Liver (tissue), 9 donors: ENCODE results near the gene GSAP. TPM values are rescaled to one million over a fixed set of nuclear protein-coding genes. Genes with fewer than 3 reads are reported as not detected.

ENCODE experiments used
- DNase-seq: peaks from one replicate; pipeline ENCODE4 v3.0.0-alpha.2; 2017; ENCODE audit warnings: low spot score
- H3K27ac ChIP-seq, 2 donors: one replicate each; pipeline ENCODE4 v1.7.0; 2013; ENCODE audit warnings: inconsistent platforms in 2 of 2, low read length in 2 of 2, control low read depth in 1 of 2, low read depth in 1 of 2, mild to moderate bottlenecking in 1 of 2
- H3K27me3 ChIP-seq, 4 donors: one replicate each; pipeline versions ENCODE4 v1.6.1 to v1.7.0; 2013; ENCODE audit warnings: low read length in 3 of 4, inconsistent platforms in 1 of 4, mild to moderate bottlenecking in 1 of 4, moderate library complexity in 1 of 4; ENCODE audit not compliant: control insufficient read depth in 4 of 4, insufficient read depth in 4 of 4
- H3K36me3 ChIP-seq, 4 donors: one replicate each; pipeline versions ENCODE4 v1.6.1 to v1.7.0; 2013; ENCODE audit warnings: low read length in 3 of 4, mild to moderate bottlenecking in 3 of 4, low read depth in 1 of 4, moderate library complexity in 1 of 4; ENCODE audit not compliant: control insufficient read depth in 4 of 4, insufficient read depth in 3 of 4
- H3K4me1 ChIP-seq, 4 donors: one replicate each; pipeline versions ENCODE4 v1.6.1 to v1.7.0; 2013; ENCODE audit warnings: low read length in 3 of 4, mild to moderate bottlenecking in 3 of 4, moderate library complexity in 1 of 4; ENCODE audit not compliant: control insufficient read depth in 4 of 4, insufficient read depth in 4 of 4
- H3K4me3 ChIP-seq, 3 donors: one replicate each; pipeline versions ENCODE4 v1.6.1 to v1.7.0; 2013; ENCODE audit warnings: low read length in 3 of 3, control low read depth in 1 of 3, low read depth in 1 of 3, mild to moderate bottlenecking in 1 of 3
- H3K9ac ChIP-seq, 2 donors: one replicate each; pipeline ENCODE4 v1.7.0; 2013; ENCODE audit warnings: low read length in 2 of 2, mild to moderate bottlenecking in 2 of 2, moderate library complexity in 2 of 2, control low read depth in 1 of 2, low read depth in 1 of 2
- H3K9me3 ChIP-seq, 4 donors: one replicate each; pipeline versions ENCODE4 v1.6.1 to v1.7.0; 2013; ENCODE audit warnings: low read length in 3 of 4; ENCODE audit not compliant: control insufficient read depth in 4 of 4
- ATF3 ChIP-seq: IDR thresholded peaks from 2 replicates; pipeline ENCODE4 v1.6.1; 2016; ENCODE audit warnings: antibody characterized with exemption
- CTCF ChIP-seq: fragments of 150-350 bp; IDR thresholded peaks from 2 replicates; pipeline ENCODE4 v1.5.1; 2017; ENCODE audit warnings: improper control_type of control experiment, low read depth, low read length; ENCODE audit not compliant: missing input control
- EGR1 ChIP-seq, 2 donors: IDR thresholded peaks; 2 replicates each; pipeline ENCODE4 v1.6.1; 2016 to 2018; ENCODE audit warnings: antibody characterized with exemption in 2 of 2, low read depth in 2 of 2
- FOXA1 ChIP-seq: IDR thresholded peaks from 2 replicates; pipeline ENCODE4 v1.6.1; 2016; ENCODE audit warnings: antibody characterized with exemption
- FOXA2 ChIP-seq: IDR thresholded peaks from 2 replicates; pipeline ENCODE4 v1.6.1; 2016; ENCODE audit warnings: antibody characterized with exemption
- GABPA ChIP-seq, 2 donors: IDR thresholded peaks in 1 of 2; conservative IDR thresholded peaks in 1 of 2; 2 replicates each; pipeline ENCODE4 v1.6.1; 2016; ENCODE audit warnings: antibody characterized with exemption in 2 of 2, mild to moderate bottlenecking in 1 of 2, moderate library complexity in 1 of 2
- HNF4A ChIP-seq, 2 donors: conservative IDR thresholded peaks; 2 replicates each; pipeline ENCODE4 v1.6.1; 2016; ENCODE audit warnings: antibody characterized with exemption in 2 of 2, mild to moderate bottlenecking in 2 of 2
- HNF4G ChIP-seq: IDR thresholded peaks from 2 replicates; pipeline ENCODE4 v1.6.1; 2016; ENCODE audit warnings: antibody characterized with exemption
- JUND ChIP-seq, 2 donors: IDR thresholded peaks; 2 replicates each; pipeline ENCODE4 v1.6.1; 2016; ENCODE audit warnings: antibody characterized with exemption in 2 of 2
- MAX ChIP-seq: IDR thresholded peaks from 2 replicates; pipeline ENCODE4 v1.6.1; 2016; ENCODE audit warnings: antibody characterized with exemption
- NR2F2 ChIP-seq: IDR thresholded peaks from 2 replicates; pipeline ENCODE4 v1.6.1; 2016; ENCODE audit warnings: antibody characterized with exemption
- RAD21 ChIP-seq, 2 donors: IDR thresholded peaks; 2 replicates each; pipeline ENCODE4 v1.6.1; 2016; ENCODE audit warnings: antibody characterized with exemption in 2 of 2, mild to moderate bottlenecking in 2 of 2
- RXRA ChIP-seq, 2 donors: IDR thresholded peaks; 2 replicates each; pipeline ENCODE4 v1.6.1; 2017 to 2018; ENCODE audit warnings: antibody characterized with exemption in 2 of 2, mild to moderate bottlenecking in 1 of 2
- SP1 ChIP-seq: IDR thresholded peaks from 2 replicates; pipeline ENCODE4 v1.6.1; 2018; ENCODE audit warnings: antibody characterized with exemption, mild to moderate bottlenecking
- TAF1 ChIP-seq: conservative IDR thresholded peaks from 2 replicates; pipeline ENCODE4 v1.6.1; 2016; ENCODE audit warnings: antibody characterized with exemption, mild to moderate bottlenecking
- YY1 ChIP-seq: IDR thresholded peaks from 2 replicates; pipeline ENCODE4 v1.6.1; 2016; ENCODE audit warnings: antibody characterized with exemption, mild to moderate bottlenecking
- ZBTB33 ChIP-seq: IDR thresholded peaks from 2 replicates; pipeline ENCODE4 v1.6.1; 2016; ENCODE audit warnings: antibody characterized with exemption
- WGBS: extraction: QIAGEN DNeasy Blood & Tissue Kit; methylation state at CpG from one replicate; pipeline ENCODE4 v1.1.7; 2013; 5-methylcytosine and 5-hydroxymethylcytosine counted together
- polyA plus RNA-seq, 2 donors: library from polyadenylated mRNA; stranded (reverse) in 1 of 2; unstranded in 1 of 2; fragments of 200-250 nt in 1 of 2; fragments of >200 nt in 1 of 2; fragmentation: Nextera tagmentation in 1 of 2; extraction: Ambion mirVana in 1 of 2; gene quantifications; one replicate each; pipeline versions ENCODE4 v1.2.1 to v1.2.3, GENCODE V29; 2013 to 2015
- total RNA-seq, 2 donors: library from RNA; depleted of rRNA; stranded (reverse); fragments of >200 nt; gene quantifications; one replicate each; pipeline ENCODE4 v1.2.3, GENCODE V29; 2014
- donor health status: healthy.
- donor health status: healthy.
- donor health status: healthy.
- donor health status: healthy.
- donor health status: healthy.

Gene GSAP
- total and polyA plus RNA-seq, 4 donors = 4.1 to 30.9 (median 17.7) TPM

GRCh38 chr7:77455321-77455720 lies 39.2 kb upstream of the GSAP start:
- Histone ChIP-seq H3K4me3 (no peak overlapping the region), H3K36me3 (no peaks in the 10 kb centered on the region)

GRCh38 chr7:77454802-77455201 lies 38.7 kb upstream of the GSAP start:
- 96% methylated on average over 4 of the region's 4 CpGs for WGBS
- Histone ChIP-seq H3K27ac (no peak overlapping the region), H3K27me3 (no peaks in the 10 kb centered on the region), H3K4me1 (peaks cover 0 to 9% (median 3%) of the 10 kb centered on the region in 4 donors), H3K36me3 (no peaks in the 10 kb centered on the region), H3K4me3 (no peak overlapping the region), H3K9me3 (no peaks in the 10 kb centered on the region), H3K9ac (no peak overlapping the region)
- TF ChIP-seq RXRA (IDR thresholded peaks at IDR 0.05) (no peak), RAD21 (IDR thresholded peaks at IDR 0.05) (no peak)
- no peak for DNase-seq

More at GRCh38 chr7:77455321-77455720, 39.2 kb upstream of the GSAP start:
- WGBS = 94% methylated on average over 3 of the region's 3 CpGs
- no peak for DNase-seq
- Histone ChIP-seq H3K9me3 (no peaks in the 10 kb centered on the region), H3K27ac (no peak overlapping the region), H3K4me1 (peaks cover 0 to 9% (median 3%) of the 10 kb centered on the region in 4 donors), H3K27me3 (no peaks in the 10 kb centered on the region), H3K9ac (no peak overlapping the region)
- TF ChIP-seq EGR1 (IDR thresholded peaks at IDR 0.05; ENCODE audit: low read depth in 2 of 2) (no peak), FOXA2 (no peak), GABPA (IDR thresholded peaks at IDR 0.05 in 1 of 2, conservative IDR thresholded peaks at IDR 0.05 in 1 of 2) (no peak), RAD21 (IDR thresholded peaks at IDR 0.05) (no peak), ZBTB33 (no peak), CTCF (no peak), RXRA (IDR thresholded peaks at IDR 0.05) (no peak), HNF4G (no peak), SP1 (no peak), FOXA1 (no peak), NR2F2 (no peak), YY1 (no peak), HNF4A (conservative IDR thresholded peaks at IDR 0.05) (no peak)

GRCh38 chr7:77453531-77453930 lies 37.4 kb upstream of the GSAP start:
- H3K27me3 ChIP-seq = no peaks in the 10 kb centered on the region
- peaks cover 0 to 9% (median 3%) of the 10 kb centered on the region in 4 donors for H3K4me1 ChIP-seq
- TF ChIP-seq MAX (no peak), FOXA2 (peak; percentile 83), CTCF (no peak), HNF4A (conservative IDR thresholded peaks at IDR 0.05) (peak in 1 of 2 donors; percentile 24), RXRA (IDR thresholded peaks at IDR 0.05) (peak; percentile 36 to 48), ZBTB33 (no peak), ATF3 (no peak), GABPA (IDR thresholded peaks at IDR 0.05 in 1 of 2, conservative IDR thresholded peaks at IDR 0.05 in 1 of 2) (peak in 1 of 2 donors; percentile 6), FOXA1 (peak; percentile 67), RAD21 (IDR thresholded peaks at IDR 0.05) (peak; percentile 55 to 66), SP1 (peak; percentile 69), JUND (IDR thresholded peaks at IDR 0.05) (peak; percentile 60 to 79), EGR1 (IDR thresholded peaks at IDR 0.05; ENCODE audit: low read depth in 2 of 2) (no peak), TAF1 (no peak), NR2F2 (peak; percentile 55)

More at GRCh38 chr7:77453531-77453930, 37.4 kb upstream of the GSAP start:
- Histone ChIP-seq H3K4me3 (no peak overlapping the region), H3K9ac (no peak overlapping the region), H3K27ac (peak overlapping the region; percentile 20 to 43), H3K9me3 (no peaks in the 10 kb centered on the region), H3K36me3 (no peaks in the 10 kb centered on the region)
- no peak for DNase-seq
- 5% methylated on average over 2 of the region's 2 CpGs for WGBS
